HEK293T (cell line): ENCODE data around the gene BTAF1.

Experiments
- CTCF ChIA-PET: fragments of 350-600 bp; formaldehyde crosslinking; extraction: SDS; loops from one replicate; lab custom pipeline; 2021; ENCODE audit warnings: antibody characterized with exemption, inconsistent platforms; lab: Yijun Ruan, JAX
- POLR2A ChIA-PET: fragments of 350-600 bp; formaldehyde crosslinking; extraction: SDS; loops from one replicate; lab custom pipeline; 2020; ENCODE audit warnings: antibody characterized with exemption, inconsistent platforms; lab: Yijun Ruan, JAX
- DNase-seq: peaks from one replicate; pipeline ENCODE4 v3.0.0; 2012; ENCODE audit warnings: mixed read lengths; ENCODE audit errors: extremely low spot score
- ARNT ChIP-seq: fragments of 450-650 bp; IDR thresholded peaks from 2 replicates; pipeline ENCODE4 v1.6.1; 2017; ENCODE audit warnings: mild to moderate bottlenecking
- BHLHE40 ChIP-seq: fragments of 450-650 bp; IDR thresholded peaks from 2 replicates; pipeline ENCODE4 v1.6.1; 2016; ENCODE audit warnings: mild to moderate bottlenecking, moderate library complexity, borderline replicate concordance
- CTBP1 ChIP-seq: fragments of 450-650 bp; IDR thresholded peaks from 2 replicates; pipeline ENCODE4 v1.6.1; 2016; ENCODE audit warnings: borderline replicate concordance
- ELF4 ChIP-seq: fragments of 450-650 bp; IDR thresholded peaks from 2 replicates; pipeline ENCODE4 v1.6.1; 2017; ENCODE audit warnings: antibody characterized with exemption
- FOXA1 ChIP-seq: fragments of 450-650 bp; IDR thresholded peaks from 2 replicates; pipeline ENCODE4 v1.6.1; 2016; ENCODE audit warnings: mild to moderate bottlenecking
- FOXK2 ChIP-seq: fragments of 450-650 bp; IDR thresholded peaks from 2 replicates; pipeline ENCODE4 v1.6.1; 2016; ENCODE audit warnings: mild to moderate bottlenecking
- FOXM1 ChIP-seq: fragments of 450-650 bp; IDR thresholded peaks from 2 replicates; pipeline ENCODE4 v1.6.1; 2017; ENCODE audit warnings: mild to moderate bottlenecking, borderline replicate concordance
- HDGF ChIP-seq: fragments of 450-650 bp; IDR thresholded peaks from 2 replicates; pipeline ENCODE4 v1.6.1; 2017; ENCODE audit warnings: antibody characterized with exemption, borderline replicate concordance
- L3MBTL2 ChIP-seq: fragments of 450-650 bp; conservative IDR thresholded peaks from 2 replicates; pipeline ENCODE4 v1.6.1; 2016; ENCODE audit warnings: mild to moderate bottlenecking
- LEF1 ChIP-seq: fragments of 450-650 bp; IDR thresholded peaks from 2 replicates; pipeline ENCODE4 v1.6.1; 2017; ENCODE audit warnings: mild to moderate bottlenecking, borderline replicate concordance
- NFRKB ChIP-seq: fragments of 450-650 bp; IDR thresholded peaks from 2 replicates; pipeline ENCODE4 v1.6.1; 2016; ENCODE audit warnings: mild to moderate bottlenecking, moderate library complexity
- PKNOX1 ChIP-seq: fragments of 450-650 bp; IDR thresholded peaks from 2 replicates; pipeline ENCODE4 v1.6.1; 2016
- SP1 ChIP-seq: fragments of 450-650 bp; IDR thresholded peaks from 2 replicates; pipeline ENCODE4 v1.6.1; 2017
- SUZ12 ChIP-seq: fragments of 450-650 bp; IDR thresholded peaks from 2 replicates; pipeline ENCODE4 v1.6.1; 2016; ENCODE audit warnings: mild to moderate bottlenecking
- TARDBP ChIP-seq: fragments of 450-650 bp; IDR thresholded peaks from 2 replicates; pipeline ENCODE4 v1.6.1; 2016
- ZNF384 ChIP-seq: fragments of 450-650 bp; IDR thresholded peaks from 2 replicates; pipeline ENCODE4 v1.6.1; 2016

BTAF1 gene

GRCh38 chr10:91909117-91909677 is 14.4 kb upstream of the BTAF1 start, which contains the start of gene FGFBP3:
FGFBP3 (minus strand) TSS chr10:91909486; CDS start chr10:91908969, 517 bp downstream.
- ChIA-PET POLR2A (interaction anchor here (1.0 to 2.5 kb wide), 6 partner anchors 12 to 111 kb away, joined by 3 to 15 read pairs (median 8); partner anchors contain the start of genes BTAF1 and TNKS2), CTCF (interaction anchor here (1.2 kb wide), 1 partner anchor 150 kb away, joined by 4 read pairs; no protein-coding TSS in a partner anchor)
- TF ChIP-seq ELF4 (no peak), FOXM1 (no peak), L3MBTL2 (peak; percentile 52; the same call in 1 of the 2 replicates)
- DNase-seq = peak; percentile 52

GRCh38 chr10:91910467-91910866 is 13.1 kb upstream of the BTAF1 start:
- CTCF ChIA-PET = interaction anchor here (0.9 kb wide), 1 partner anchor 54 kb away, joined by 3 read pairs; no protein-coding TSS in a partner anchor
- POLR2A ChIA-PET = interaction anchor here (0.6 to 0.8 kb wide), 2 partner anchors 13 to 36 kb away, joined by 3 to 4 read pairs; partner anchors contain the start of gene BTAF1
- TF ChIP-seq FOXA1 (no peak), HDGF (no peak), SUZ12 (no peak), TARDBP (no peak), CTBP1 (no peak)
- DNase-seq = no peak

GRCh38 chr10:91919651-91920050 is 3.9 kb upstream of the BTAF1 start:
- ChIA-PET CTCF (no interaction called here), POLR2A (no interaction called here)
- TF ChIP-seq FOXM1 (no peak), SP1 (no peak), FOXK2 (no peak), ZNF384 (no peak), PKNOX1 (no peak), ARNT (no peak), CTBP1 (no peak), SUZ12 (no peak), BHLHE40 (no peak), L3MBTL2 (no peak), ELF4 (no peak), TARDBP (no peak), FOXA1 (no peak), LEF1 (no peak), HDGF (no peak), NFRKB (no peak)
- DNase-seq = no peak

- POLR2A ChIA-PET = interaction anchor here (0.8 to 2.5 kb wide), 24 partner anchors 8 to 472 kb away, joined by 3 to 17 read pairs (median 4); partner anchors contain the start of genes PPP1R3C and TNKS2
- CTCF ChIA-PET = interaction anchor here (0.6 to 1.5 kb wide), 2 partner anchors 61 to 165 kb away, joined by 3 to 4 read pairs; no protein-coding TSS in a partner anchor
- DNase-seq = no peak
- TF ChIP-seq CTBP1 (no peak), PKNOX1 (peak; percentile 72)
Observed at GRCh38 chr10:91924212-91925021, 847 bp downstream of the BTAF1 start.

GRCh38 chr10:91925022-91925320 is 1.4 kb downstream of the BTAF1 start:
- DNase-seq = no peak
- ChIA-PET POLR2A (interaction anchor here (2.5 kb wide), 1 partner anchor 8 kb away, joined by 17 read pairs; no protein-coding TSS in a partner anchor), CTCF (no interaction called here)
- TF ChIP-seq TARDBP (no peak), FOXK2 (no peak), BHLHE40 (no peak), HDGF (no peak), L3MBTL2 (no peak), PKNOX1 (no peak), ELF4 (no peak), NFRKB (no peak), SUZ12 (no peak)

- ChIA-PET POLR2A (interaction anchor here (1.2 kb wide), 1 partner anchor 133 kb away, joined by 3 read pairs; the partner anchor contains the start of gene TNKS2), CTCF (no interaction called here)
- TF ChIP-seq SUZ12 = no peak
- TF ChIP-seq PKNOX1 = no peak
- TF ChIP-seq CTBP1 = no peak
- TF ChIP-seq ARNT = no peak
- no peak for TF ChIP-seq LEF1
- no peak for TF ChIP-seq FOXA1
- no peak for TF ChIP-seq TARDBP
- no peak for TF ChIP-seq BHLHE40
- no peak for TF ChIP-seq SP1
- no peak for TF ChIP-seq FOXM1
- TF ChIP-seq HDGF = no peak
- TF ChIP-seq NFRKB = no peak
- TF ChIP-seq ZNF384 = no peak
- TF ChIP-seq FOXK2 = no peak
- TF ChIP-seq ELF4 = no peak
- no peak for TF ChIP-seq L3MBTL2
- no peak for DNase-seq
Observed at GRCh38 chr10:91930939-91931338, 7.4 kb downstream of the BTAF1 start.
